ENCODE data around the gene CDKL5. TPM values are rescaled to one million over a fixed set of nuclear protein-coding genes. Genes with fewer than 3 reads are reported as not detected.
"Not testable (repeated sequence)": the region's sequence is repeated elsewhere in the genome, so short reads cannot be mapped to it uniquely, and the experiment has no call there.

The CDKL5 gene
- total and polyA plus RNA-seq, 5 experiments from 2014 or later: 0.74 to 5.6 (median 1.3) TPM

- Mint-ChIP-seq H3K27me3 (peaks cover 0 to 2% (median 0%) of the 10 kb centered on the region in 5 donors), H3K4me1 (peaks cover 1 to 20% (median 12%) of the 10 kb centered on the region in 4 donors), H3K27ac (peak overlapping the region in 9 of 10 donors; percentile 8 to 92 (median 84)), H3K4me3 (peak overlapping the region; percentile 78 to 96 (median 84)), H3K36me3 (no peaks in the 10 kb centered on the region), H3K9me3 (no peaks in the 10 kb centered on the region)
- DNase-seq (no peak), ATAC-seq (no peak)
- POLR2A ChIA-PET: interaction anchor here (1.1 to 1.4 kb wide), 4 partner anchors 249 to 1348 kb away, joined by 3 to 6 read pairs (median 4); partner anchors contain the start of gene SCML1
These were observed 554 bp downstream of the CDKL5 start for GRCh38 chrX:18426004-18426320.

GRCh38 chrX:18428006-18428405 lies 2.6 kb downstream of the CDKL5 start:
- Mint-ChIP-seq H3K9me3 (no peaks in the 10 kb centered on the region), H3K4me1 (peaks cover 1 to 20% (median 12%) of the 10 kb centered on the region in 4 donors), H3K27ac (no peak overlapping the region), H3K27me3 (no peaks in the 10 kb centered on the region), H3K36me3 (no peaks in the 10 kb centered on the region), H3K4me3 (no peak overlapping the region)
- ATAC-seq: no peak
- DNase-seq: no peak
- POLR2A ChIA-PET: no interaction called here

- H3K4me3 Mint-ChIP-seq, H3K27me3 Mint-ChIP-seq, H3K9me3 Mint-ChIP-seq, H3K27ac Mint-ChIP-seq, H3K4me1 Mint-ChIP-seq, ATAC-seq, POLR2A ChIA-PET, H3K36me3 Mint-ChIP-seq, DNase-seq: not testable (repeated sequence)
These were observed 7.9 kb downstream of the CDKL5 start for GRCh38 chrX:18433288-18433687.

- no peak for ATAC-seq
- Mint-ChIP-seq H3K27me3 (no peaks in the 10 kb centered on the region), H3K4me3 (no peak overlapping the region), H3K4me1 (peaks cover 2 to 5% (median 5%) of the 10 kb centered on the region in 4 donors), H3K27ac (no peak overlapping the region), H3K36me3 (no peaks in the 10 kb centered on the region), H3K9me3 (no peaks in the 10 kb centered on the region)
- no peak for DNase-seq
- POLR2A ChIA-PET: no interaction called here
These were observed 9.5 kb downstream of the CDKL5 start for GRCh38 chrX:18434896-18435295.

GRCh38 chrX:18436017-18436416 lies 10.6 kb downstream of the CDKL5 start:
- DNase-seq (no peak), ATAC-seq (no peak)
- POLR2A ChIA-PET: no interaction called here
- Mint-ChIP-seq H3K4me3 (no peak overlapping the region), H3K9me3 (no peaks in the 10 kb centered on the region), H3K4me1 (peaks cover 2 to 11% (median 6%) of the 10 kb centered on the region in 4 donors), H3K27me3 (no peaks in the 10 kb centered on the region), H3K27ac (peak overlapping the region in 3 of 10 donors; percentile 33 to 93 (median 41)), H3K36me3 (no peaks in the 10 kb centered on the region)

- ATAC-seq (no peak), DNase-seq (no peak)
- no peaks in the 10 kb centered on the region for H3K36me3 Mint-ChIP-seq
- no peak overlapping the region for H3K4me3 Mint-ChIP-seq
- no peaks in the 10 kb centered on the region for H3K9me3 Mint-ChIP-seq
- H3K27ac Mint-ChIP-seq: no peak overlapping the region
- no peaks in the 10 kb centered on the region for H3K27me3 Mint-ChIP-seq
- POLR2A ChIA-PET: no interaction called here
- H3K4me1 Mint-ChIP-seq: peaks cover 5 to 19% (median 11%) of the 10 kb centered on the region in 4 donors
These were observed 15.4 kb downstream of the CDKL5 start for GRCh38 chrX:18440835-18441234.

GRCh38 chrX:18441780-18442367 lies 16.5 kb downstream of the CDKL5 start:
- POLR2A ChIA-PET: no interaction called here
- no peaks in the 10 kb centered on the region for H3K36me3 Mint-ChIP-seq
- H3K27me3 Mint-ChIP-seq: no peaks in the 10 kb centered on the region
- DNase-seq (no peak), ATAC-seq (no peak)
- H3K4me1 Mint-ChIP-seq: peaks cover 0 to 18% (median 8%) of the 10 kb centered on the region in 4 donors
- H3K27ac Mint-ChIP-seq: peak overlapping the region in 1 of 10 donors; percentile 43
- H3K4me3 Mint-ChIP-seq: no peak overlapping the region
- H3K9me3 Mint-ChIP-seq: peaks cover 0 to 4% (median 0%) of the 10 kb centered on the region in 9 donors

GRCh38 chrX:18448416-18448815 lies 23.0 kb downstream of the CDKL5 start:
- DNase-seq (no peak), ATAC-seq (no peak)
- Mint-ChIP-seq H3K4me3 (no peak overlapping the region), H3K4me1 (peaks cover 2 to 6% (median 4%) of the 10 kb centered on the region in 4 donors), H3K27me3 (no peaks in the 10 kb centered on the region), H3K9me3 (peaks cover 0 to 4% (median 0%) of the 10 kb centered on the region in 9 donors), H3K36me3 (peaks cover 0 to 3% (median 0%) of the 10 kb centered on the region in 3 donors), H3K27ac (peak overlapping the region in 1 of 10 donors; percentile 32)
- POLR2A ChIA-PET: no interaction called here

- no peak overlapping the region for H3K27ac Mint-ChIP-seq
- DNase-seq (no peak), ATAC-seq (no peak)
- H3K4me1 Mint-ChIP-seq: peaks cover 2 to 6% (median 4%) of the 10 kb centered on the region in 4 donors
- POLR2A ChIA-PET: no interaction called here
- H3K9me3 Mint-ChIP-seq: peaks cover 0 to 4% (median 0%) of the 10 kb centered on the region in 9 donors
- H3K4me3 Mint-ChIP-seq: no peak overlapping the region
- no peaks in the 10 kb centered on the region for H3K27me3 Mint-ChIP-seq
- H3K36me3 Mint-ChIP-seq: peaks cover 0 to 3% (median 0%) of the 10 kb centered on the region in 3 donors
These were observed 23.8 kb downstream of the CDKL5 start for GRCh38 chrX:18449236-18449635.

- peaks cover 0 to 10% (median 2%) of the 10 kb centered on the region in 4 donors for H3K4me1 Mint-ChIP-seq
- H3K9me3 Mint-ChIP-seq: peaks cover 0 to 3% (median 0%) of the 10 kb centered on the region in 9 donors
- H3K27ac Mint-ChIP-seq: no peak overlapping the region
- DNase-seq (no peak), ATAC-seq (no peak)
- H3K27me3 Mint-ChIP-seq: no peaks in the 10 kb centered on the region
- POLR2A ChIA-PET: no interaction called here
- no peaks in the 10 kb centered on the region for H3K36me3 Mint-ChIP-seq
- H3K4me3 Mint-ChIP-seq: no peak overlapping the region
These were observed 30.0 kb downstream of the CDKL5 start for GRCh38 chrX:18455384-18455783.

GRCh38 chrX:18457000-18457399 lies 31.6 kb downstream of the CDKL5 start:
- H3K4me1 Mint-ChIP-seq: peaks cover 0 to 10% (median 4%) of the 10 kb centered on the region in 4 donors
- H3K9me3 Mint-ChIP-seq: peaks cover 0 to 3% (median 0%) of the 10 kb centered on the region in 9 donors
- no peak overlapping the region for H3K27ac Mint-ChIP-seq
- no peaks in the 10 kb centered on the region for H3K36me3 Mint-ChIP-seq
- DNase-seq (no peak), ATAC-seq (no peak)
- no peaks in the 10 kb centered on the region for H3K27me3 Mint-ChIP-seq
- H3K4me3 Mint-ChIP-seq: no peak overlapping the region
- POLR2A ChIA-PET: no interaction called here

GRCh38 chrX:18461431-18461830 lies 36.0 kb downstream of the CDKL5 start:
- Mint-ChIP-seq H3K27me3 (no peaks in the 10 kb centered on the region), H3K4me3 (no peak overlapping the region), H3K27ac (no peak overlapping the region), H3K4me1 (peaks cover 2 to 10% (median 6%) of the 10 kb centered on the region in 4 donors), H3K36me3 (no peaks in the 10 kb centered on the region), H3K9me3 (peaks cover 0 to 3% (median 0%) of the 10 kb centered on the region in 9 donors)
- POLR2A ChIA-PET: no interaction called here
- ATAC-seq: no peak
- DNase-seq: no peak

GRCh38 chrX:18464499-18464898 lies 39.1 kb downstream of the CDKL5 start:
- DNase-seq: no peak

GRCh38 chrX:18465051-18465450 lies 39.6 kb downstream of the CDKL5 start:
- no peaks in the 10 kb centered on the region for H3K27me3 Mint-ChIP-seq
- peaks cover 0 to 6% (median 2%) of the 10 kb centered on the region in 4 donors for H3K4me1 Mint-ChIP-seq
- ATAC-seq (no peak), DNase-seq (no peak)
- H3K9me3 Mint-ChIP-seq: peaks cover 0 to 1% (median 0%) of the 10 kb centered on the region in 9 donors
- POLR2A ChIA-PET: no interaction called here
- no peaks in the 10 kb centered on the region for H3K36me3 Mint-ChIP-seq
- no peak overlapping the region for H3K4me3 Mint-ChIP-seq
- peak overlapping the region in 1 of 10 donors; percentile 11 for H3K27ac Mint-ChIP-seq

More at GRCh38 chrX:18464499-18464898, 39.1 kb downstream of the CDKL5 start:
- Mint-ChIP-seq H3K9me3 (peaks cover 0 to 3% (median 0%) of the 10 kb centered on the region in 9 donors), H3K27ac (no peak overlapping the region), H3K27me3 (no peaks in the 10 kb centered on the region), H3K4me1 (peaks cover 0 to 6% (median 2%) of the 10 kb centered on the region in 4 donors), H3K36me3 (no peaks in the 10 kb centered on the region), H3K4me3 (no peak overlapping the region)
- POLR2A ChIA-PET: no interaction called here
- ATAC-seq: no peak
